ENCODE results near the gene NRAP. TPM values are rescaled to one million over a fixed set of nuclear protein-coding genes. Genes with fewer than 3 reads are reported as not detected.

The NRAP gene
- total and polyA plus RNA-seq, 2 experiments from 2014 or later, result 0.04 TPM; not detected in 1

- Histone ChIP-seq H3K9me2 (replicated peaks; ENCODE audit: insufficient read depth) (no peaks in the 10 kb centered on the region), H3K4me3 (no peak overlapping the region), H3K36me3 (replicated peaks; ENCODE audit: insufficient read depth, low read depth) (no peaks in the 10 kb centered on the region), H4K20me1 (ENCODE audit: insufficient read depth, poor library complexity, severe bottlenecking) (no peaks in the 10 kb centered on the region), H2AFZ (no peak overlapping the region), H3K9me3 (ENCODE audit: low read depth) (no peaks in the 10 kb centered on the region), H3K79me2 (no peaks in the 10 kb centered on the region), H3K27me3 (no peaks in the 10 kb centered on the region), H3K4me1 (ENCODE audit: insufficient read depth) (peaks cover 6% of the 10 kb centered on the region), H3K4me2 (no peak overlapping the region), H3K27ac (no peak overlapping the region)
- 71% methylated on average over 5 of the region's 5 CpGs for WGBS (ENCODE audit: low lambda C conversion rate, missing lambda C conversion rate)
- no peak for DNase-seq (ENCODE audit: low spot score)
- no peak for TF ChIP-seq EZH2 (IDR thresholded peaks at IDR 0.05; ENCODE audit: borderline replicate concordance)
- TF ChIP-seq CTCF (IDR thresholded peaks at IDR 0.05; ENCODE audit: poor library complexity), result no peak
- no peak for TF ChIP-seq EZH2phosphoT487 (IDR thresholded peaks at IDR 0.05; ENCODE audit: low read depth, severe bottlenecking, unreplicated experiment)
Measured at GRCh38 chr10:113706623-113707022, 42.8 kb upstream of the NRAP start.

- Histone ChIP-seq H3K36me3 (replicated peaks; ENCODE audit: insufficient read depth, low read depth) (no peaks in the 10 kb centered on the region), H4K20me1 (ENCODE audit: insufficient read depth, poor library complexity, severe bottlenecking) (no peaks in the 10 kb centered on the region), H3K27me3 (no peaks in the 10 kb centered on the region), H2AFZ (no peak overlapping the region), H3K79me2 (no peaks in the 10 kb centered on the region), H3K27ac (no peak overlapping the region), H3K4me2 (no peak overlapping the region), H3K4me3 (no peak overlapping the region), H3K9me2 (replicated peaks; ENCODE audit: insufficient read depth) (no peaks in the 10 kb centered on the region), H3K4me1 (ENCODE audit: insufficient read depth) (peaks cover 6% of the 10 kb centered on the region), H3K9me3 (ENCODE audit: low read depth) (no peaks in the 10 kb centered on the region)
- no peak for DNase-seq (ENCODE audit: low spot score)
- TF ChIP-seq EZH2phosphoT487 (IDR thresholded peaks at IDR 0.05; ENCODE audit: low read depth, severe bottlenecking, unreplicated experiment) (no peak), EZH2 (IDR thresholded peaks at IDR 0.05; ENCODE audit: borderline replicate concordance) (no peak), CTCF (IDR thresholded peaks at IDR 0.05; ENCODE audit: poor library complexity) (no peak)
Measured at GRCh38 chr10:113705344-113705652, 41.5 kb upstream of the NRAP start.

- H3K4me3 ChIP-seq, result no peak overlapping the region
- 51% methylated on average over 6 of the region's 6 CpGs for whole genome bisulfite sequencing (ENCODE audit: low lambda C conversion rate, missing lambda C conversion rate)
- no peaks in the 10 kb centered on the region for H3K9me3 ChIP-seq (ENCODE audit: low read depth)
- no peaks in the 10 kb centered on the region for H3K79me2 ChIP-seq
- no peak overlapping the region for H3K4me2 ChIP-seq
- H3K27ac ChIP-seq, result no peak overlapping the region
- H4K20me1 ChIP-seq (ENCODE audit: insufficient read depth, poor library complexity, severe bottlenecking), result no peaks in the 10 kb centered on the region
- no peak for TF ChIP-seq EZH2phosphoT487 (IDR thresholded peaks at IDR 0.05; ENCODE audit: low read depth, severe bottlenecking, unreplicated experiment)
- TF ChIP-seq EZH2 (IDR thresholded peaks at IDR 0.05; ENCODE audit: borderline replicate concordance), result no peak
- peak; percentile 76 for TF ChIP-seq CTCF (IDR thresholded peaks at IDR 0.05; ENCODE audit: poor library complexity)
- no peaks in the 10 kb centered on the region for H3K27me3 ChIP-seq
- H3K4me1 ChIP-seq (ENCODE audit: insufficient read depth), result peaks cover 6% of the 10 kb centered on the region
- peak; percentile 60 for DNase-seq (ENCODE audit: low spot score)
- H3K36me3 ChIP-seq (replicated peaks; ENCODE audit: insufficient read depth, low read depth), result no peaks in the 10 kb centered on the region
- H3K9me2 ChIP-seq (replicated peaks; ENCODE audit: insufficient read depth), result no peaks in the 10 kb centered on the region
- no peak overlapping the region for H2AFZ ChIP-seq
Measured at GRCh38 chr10:113704637-113705343, 40.9 kb upstream of the NRAP start.

Measured in hepatocyte (in vitro differentiated cells).